AG09309 (cell line): ENCODE data around the gene RNASE4.

Experiments used
- DNase-seq: peaks from one replicate; pipeline ENCODE4 v3.0.0-alpha.2; 2010; ENCODE audit warnings: low read depth
- H3K4me3 ChIP-seq: 2 replicates; pipeline ENCODE4 v1.5.1; 2011; ENCODE audit warnings: mild to moderate bottlenecking, low read depth, low read length, moderate library complexity; ENCODE audit not compliant: control insufficient read depth
- TF ChIP-seq, protein P1 (sequence below): IDR thresholded peaks from 2 replicates; pipeline ENCODE4 v1.5.1; 2011; ENCODE audit warnings: mild to moderate bottlenecking, low read depth, low read length, inconsistent platforms; ENCODE audit not compliant: insufficient read depth, control insufficient read depth; ENCODE audit errors: missing control alignments

The RNASE4 gene

GRCh38 chr14:20687362-20688166, 3.2 kb downstream of the RNASE4 start:
- no peak for DNase-seq
- TF ChIP-seq, protein P1, sequence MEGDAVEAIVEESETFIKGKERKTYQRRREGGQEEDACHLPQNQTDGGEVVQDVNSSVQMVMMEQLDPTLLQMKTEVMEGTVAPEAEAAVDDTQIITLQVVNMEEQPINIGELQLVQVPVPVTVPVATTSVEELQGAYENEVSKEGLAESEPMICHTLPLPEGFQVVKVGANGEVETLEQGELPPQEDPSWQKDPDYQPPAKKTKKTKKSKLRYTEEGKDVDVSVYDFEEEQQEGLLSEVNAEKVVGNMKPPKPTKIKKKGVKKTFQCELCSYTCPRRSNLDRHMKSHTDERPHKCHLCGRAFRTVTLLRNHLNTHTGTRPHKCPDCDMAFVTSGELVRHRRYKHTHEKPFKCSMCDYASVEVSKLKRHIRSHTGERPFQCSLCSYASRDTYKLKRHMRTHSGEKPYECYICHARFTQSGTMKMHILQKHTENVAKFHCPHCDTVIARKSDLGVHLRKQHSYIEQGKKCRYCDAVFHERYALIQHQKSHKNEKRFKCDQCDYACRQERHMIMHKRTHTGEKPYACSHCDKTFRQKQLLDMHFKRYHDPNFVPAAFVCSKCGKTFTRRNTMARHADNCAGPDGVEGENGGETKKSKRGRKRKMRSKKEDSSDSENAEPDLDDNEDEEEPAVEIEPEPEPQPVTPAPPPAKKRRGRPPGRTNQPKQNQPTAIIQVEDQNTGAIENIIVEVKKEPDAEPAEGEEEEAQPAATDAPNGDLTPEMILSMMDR: no peak
- no peak overlapping the region for H3K4me3 ChIP-seq

DNA sequence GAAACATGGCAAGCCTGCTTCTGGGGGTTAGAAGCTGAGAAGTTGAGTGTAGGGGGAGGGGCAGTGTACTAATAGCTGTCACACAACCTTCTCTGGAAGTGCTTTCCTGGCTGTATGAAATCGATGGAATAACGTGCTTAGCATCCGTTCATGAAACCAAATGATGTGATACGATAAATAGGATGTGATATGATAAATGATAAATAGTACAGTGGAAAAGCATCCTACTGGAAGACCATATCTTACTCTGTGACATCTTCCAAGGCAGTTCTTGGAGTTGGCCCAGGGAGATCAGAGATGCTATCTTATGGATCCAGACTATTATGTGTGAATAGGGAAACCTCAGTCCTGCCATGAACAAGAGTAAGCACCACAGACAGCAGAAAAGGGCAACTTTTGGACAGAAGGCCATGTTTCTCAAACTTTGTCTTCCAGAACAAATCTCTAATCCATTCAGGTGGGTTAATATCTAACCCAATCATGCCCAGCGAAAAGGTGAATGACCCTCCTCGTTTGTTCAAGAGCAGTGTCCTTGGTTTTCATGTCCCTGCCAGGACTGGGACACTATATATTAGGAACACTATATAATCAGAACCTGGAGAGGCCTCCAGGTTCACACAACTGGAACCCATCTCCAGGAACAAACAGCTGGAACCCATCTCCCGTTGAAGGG, 3.9 kb downstream of the RNASE4 start, which contains the start of gene ANG:
ANG (plus strand) TSS at position 598 of the 673 bp plus-strand sequence. CDS start 4,801 bp downstream, outside the sequence.
- no peak within 1 kb of the TSS for H3K4me3 ChIP-seq
- TF ChIP-seq, protein P1: no peak

DNA sequence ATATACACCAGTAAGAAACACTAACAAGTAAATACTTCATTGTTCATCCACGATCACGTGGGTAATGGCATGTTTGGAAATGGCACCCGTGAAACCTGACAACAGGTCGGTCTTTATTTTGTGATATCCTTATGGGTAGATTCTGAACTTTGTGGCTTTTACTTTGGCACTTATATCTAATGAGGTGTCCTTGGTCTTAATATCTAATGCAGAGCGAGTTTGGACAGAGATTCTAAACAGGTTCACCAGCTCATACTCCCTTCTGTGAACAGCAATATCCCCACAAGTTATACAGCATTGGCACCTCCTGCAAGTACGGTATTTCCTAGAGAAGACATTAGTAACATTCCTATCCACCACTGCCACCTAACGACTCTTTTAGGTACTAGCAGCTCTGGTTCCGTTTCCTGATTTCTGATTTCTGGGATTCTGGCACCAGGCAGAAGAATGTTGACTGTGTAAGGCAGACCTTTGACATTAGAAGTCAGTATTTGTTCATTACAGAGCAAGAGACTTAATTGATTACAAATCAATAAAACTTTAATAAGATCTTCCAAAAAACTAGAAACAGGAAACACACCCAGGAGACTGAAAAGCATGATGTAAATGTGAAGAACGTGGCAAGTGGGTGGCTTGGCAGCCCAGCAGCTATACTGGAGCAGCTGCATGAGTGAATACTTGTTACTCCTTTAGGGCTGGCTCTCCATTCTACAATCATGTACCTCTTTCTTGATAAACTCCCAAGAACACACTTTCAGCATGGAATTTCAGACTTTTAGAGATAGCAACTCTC, 6.7 kb downstream of the RNASE4 start:
- no peak for DNase-seq
- H3K4me3 ChIP-seq: no peak overlapping the region
- TF ChIP-seq, protein P1: peak; percentile 80

More for the DNA sequence above, 3.9 kb downstream of the RNASE4 start, which contains the start of gene ANG:
- DNase-seq: no peak

- no peak for DNase-seq
- TF ChIP-seq, protein P1: no peak
- no peak overlapping the region for H3K4me3 ChIP-seq
Observed at GRCh38 chr14:20692116-20692751, 7.9 kb downstream of the RNASE4 start.

DNA sequence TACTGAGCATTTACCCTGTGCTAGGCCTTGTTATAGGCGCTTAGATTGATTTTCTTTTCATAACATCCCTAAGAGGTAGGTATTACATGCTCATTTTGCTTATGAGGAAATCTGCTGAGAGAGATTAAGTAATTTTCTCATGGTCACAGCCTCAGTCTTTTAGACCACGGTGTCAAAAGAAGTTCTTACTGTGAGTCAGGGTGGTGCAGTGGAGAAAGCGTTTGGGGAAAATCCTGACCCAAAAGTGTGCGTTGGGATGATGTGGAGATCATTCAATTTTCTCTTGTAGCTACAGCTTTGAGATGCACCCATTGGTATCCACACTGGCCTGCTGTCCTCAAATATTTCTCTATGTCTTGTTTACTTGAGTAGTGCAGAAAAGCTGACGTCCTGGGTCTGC, 12.4 kb downstream of the RNASE4 start:
- H3K4me3 ChIP-seq: no peak overlapping the region
- TF ChIP-seq, protein P1: no peak
- no peak for DNase-seq
